Psoas muscle (tissue), 8 donors: ENCODE data around the gene ARRDC2. TPM values are rescaled to one million over a fixed set of nuclear protein-coding genes. Genes with fewer than 3 reads are reported as not detected.
A peak's percentile ranks its signal among the peaks of the same experiment; 100 is the strongest.

Source experiments
- ATAC-seq, 4 donors: fragments of 200-7000 bp; cut with Tn5 transposase; one replicate each; pipeline ENCODE4 v1.9.1; 2020; ENCODE audit warnings: moderate library complexity in 3 of 4, mild to moderate bottlenecking in 2 of 4
- DNase-seq, 2 donors: peaks; one replicate each; pipeline ENCODE4 v3.0.0-alpha.2; 2020
- H3K27ac ChIP-seq: fragments of 200-600 bp; one replicate; pipeline ENCODE4 v1.8.0; 2022
- H3K27me3 ChIP-seq, 3 donors: fragments of 200-600 bp in 1 of 3; one replicate each; pipeline versions ENCODE4 v1.6.1 to v1.8.0; 2013 to 2022; ENCODE audit warnings: low read length in 2 of 3, mild to moderate bottlenecking in 2 of 3, moderate library complexity in 1 of 3; ENCODE audit not compliant: insufficient read depth in 3 of 3
- H3K36me3 ChIP-seq, 2 donors: fragments of 200-600 bp in 1 of 2; one replicate each; pipeline versions ENCODE4 v1.6.1 to v1.8.0; 2013 to 2022; ENCODE audit warnings: low read depth in 1 of 2, mild to moderate bottlenecking in 1 of 2, moderate library complexity in 1 of 2; ENCODE audit not compliant: insufficient read depth in 1 of 2
- H3K4me1 ChIP-seq: fragments of 200-600 bp; one replicate; pipeline ENCODE4 v1.8.0; 2022
- H3K4me3 ChIP-seq: fragments of 200-600 bp; one replicate; pipeline ENCODE4 v1.8.0; 2022; ENCODE audit warnings: mild to moderate bottlenecking
- H3K9me3 ChIP-seq: fragments of 200-600 bp; one replicate; pipeline ENCODE4 v1.8.0; 2022
- CTCF ChIP-seq: fragments of 200-600 bp; IDR thresholded peaks from one replicate; pipeline ENCODE4 v1.8.0; 2022; ENCODE audit warnings: antibody characterized with exemption
- WGBS, 3 donors: extraction: QIAGEN DNeasy Blood & Tissue Kit; methylation state at CpG; one replicate each; pipeline versions ENCODE4 v1.1.6 to v1.1.7; 2013; 5-methylcytosine and 5-hydroxymethylcytosine counted together
- intact Hi-C, 2 donors: fragments of 100-400 bp; cut with DNase I; formaldehyde crosslinking; loops; one replicate each; pipeline versions ENCODE4 v1.11.0 to v1.14.2; 2022
- polyA plus RNA-seq, 3 donors: library from polyadenylated mRNA; stranded (reverse); fragments of 200-250 nt; gene quantifications; one replicate each; pipeline ENCODE4 v1.2.3, GENCODE V29; 2013
- total RNA-seq, 4 donors: library from RNA; stranded (reverse); fragmentation: NEBNext Ultra II Directional in 2 of 4; extraction: Animal tissue kit (Norgen Biotek cat#: 25700) in 2 of 4; gene quantifications; one replicate each; pipeline versions ENCODE4 v1.2.1 to v1.2.4, GENCODE V29; 2021 to 2023
- donor health status: healthy with polysubstance abuse.
- donor health status: DM: no; HTN: no; CAD: no; lungs with moderate emphysema.
- donor health status: Bipolar disorder and iron deficiency.
- donor health status: healthy.
- donor health status: DM: yes; HTN: yes; CAD: no.
- donor health status: DM: no; HTN: no; CAD: no.
- donor health status: DM: no; HTN: no; CAD: no.
- donor health status: DM: yes; HTN: yes; CAD: no.

ARRDC2 gene
- total and polyA plus RNA-seq, 7 donors, result 43.4 to 399 (median 173) TPM

- Histone ChIP-seq H3K27ac (peak overlapping the region; percentile 85), H3K4me3 (peak overlapping the region; percentile 44), H3K9me3 (no peaks in the 10 kb centered on the region), H3K4me1 (peaks cover 15% of the 10 kb centered on the region), H3K27me3 (no peaks in the 10 kb centered on the region), H3K36me3 (no peaks in the 10 kb centered on the region)
- intact Hi-C loops, result loop anchor here (1.0 to 5.0 kb wide), 2 partner anchors 51 to 121 kb away; no protein-coding TSS in a partner anchor
- ATAC-seq, result peak; percentile 88 to 96 (median 90)
- peak; percentile 81 to 90 for DNase-seq
- TF ChIP-seq CTCF, result peak; percentile 94
- WGBS, 3 donors, result 2 to 3% (median 3%) methylated on average over 30 to 34 of the region's 34 CpGs
Observed at GRCh38 chr19:18058208-18059009, 50.4 kb downstream of the ARRDC2 start.

- intact Hi-C loops, result loop anchor here in 1 of 2 donors (5.0 kb wide), 1 partner anchor 122 kb away; no protein-coding TSS in a partner anchor
- ATAC-seq (no peak), DNase-seq (no peak)
- Histone ChIP-seq H3K4me1 (peaks cover 11% of the 10 kb centered on the region), H3K27me3 (no peaks in the 10 kb centered on the region), H3K27ac (no peak overlapping the region), H3K36me3 (no peaks in the 10 kb centered on the region), H3K4me3 (no peak overlapping the region), H3K9me3 (no peaks in the 10 kb centered on the region)
- no peak for TF ChIP-seq CTCF
- 57 to 67% (median 60%) methylated on average over 8 of the region's 8 CpGs for WGBS, 3 donors
Observed at GRCh38 chr19:18059297-18059696, 51.3 kb downstream of the ARRDC2 start.

DNA sequence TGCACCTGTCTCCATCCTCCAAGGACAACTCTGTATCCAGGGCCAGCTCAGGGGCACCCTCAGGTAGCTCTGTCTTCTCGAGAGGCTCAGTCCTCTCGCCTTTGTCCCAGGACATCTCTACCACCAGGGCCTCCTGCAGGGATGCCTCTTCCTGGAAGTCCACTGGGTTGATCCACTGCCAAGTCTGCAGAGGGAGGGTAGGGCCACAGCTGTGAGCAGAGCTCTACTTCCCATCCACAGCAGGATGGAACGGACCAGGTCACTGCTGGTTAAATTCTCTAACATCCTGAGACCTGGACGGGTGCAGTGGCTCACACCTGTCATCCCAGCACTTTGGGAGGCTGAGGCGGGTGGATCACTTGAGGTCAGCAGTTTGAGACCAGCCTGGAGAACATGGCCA, 51.9 kb downstream of the ARRDC2 start:
- Histone ChIP-seq H3K36me3 (no peaks in the 10 kb centered on the region), H3K9me3 (no peaks in the 10 kb centered on the region), H3K4me3 (no peak overlapping the region), H3K27ac (no peak overlapping the region), H3K27me3 (no peaks in the 10 kb centered on the region), H3K4me1 (peaks cover 11% of the 10 kb centered on the region)
- DNase-seq (no peak), ATAC-seq (no peak)
- TF ChIP-seq CTCF, result no peak
- 58 to 72% (median 64%) methylated on average over 5 of the region's 5 CpGs for WGBS, 3 donors
- intact Hi-C loops, result loop anchor here (5.0 to 10.0 kb wide), 2 partner anchors 123 to 195 kb away; no protein-coding TSS in a partner anchor

DNA sequence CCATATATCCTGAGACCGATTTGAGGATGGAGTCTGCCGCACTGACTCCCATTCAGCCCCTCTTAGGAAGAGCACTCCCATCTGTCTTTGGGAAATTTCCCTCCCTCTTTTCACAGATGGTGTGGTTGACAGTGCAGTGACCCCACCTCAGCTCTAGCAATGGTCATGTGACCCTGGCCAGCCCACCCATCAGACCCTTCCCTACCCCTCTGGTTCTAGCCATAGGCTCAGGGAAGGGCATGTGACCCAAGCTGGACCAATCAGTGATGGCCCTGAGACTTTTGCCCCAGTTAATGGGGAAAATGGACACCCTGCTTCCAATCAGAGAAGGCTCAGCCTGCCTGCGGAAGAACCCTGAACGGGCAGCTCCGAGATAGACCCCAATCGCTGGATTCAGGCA, 52.5 kb downstream of the ARRDC2 start:
- no peak overlapping the region for H3K4me3 ChIP-seq
- no peak for ATAC-seq
- DNase-seq, result no peak
- WGBS, 3 donors, result 74 to 78% (median 77%) methylated on average over 6 of the region's 6 CpGs
- no peaks in the 10 kb centered on the region for H3K36me3 ChIP-seq
- H3K27me3 ChIP-seq, result no peaks in the 10 kb centered on the region
- intact Hi-C loops, result loop anchor here in 1 of 2 donors (10.0 kb wide), 1 partner anchor 196 kb away; no protein-coding TSS in a partner anchor
- H3K27ac ChIP-seq, result no peak overlapping the region
- peaks cover 11% of the 10 kb centered on the region for H3K4me1 ChIP-seq
- H3K9me3 ChIP-seq, result no peaks in the 10 kb centered on the region
- no peak for TF ChIP-seq CTCF
